ENCODE measurements around the gene HRH3. TPM values are rescaled to one million over a fixed set of nuclear protein-coding genes. Genes with fewer than 3 reads are reported as not detected.

The HRH3 gene
- total RNA-seq, 1 experiment from 2014 or later: not detected

DNA sequence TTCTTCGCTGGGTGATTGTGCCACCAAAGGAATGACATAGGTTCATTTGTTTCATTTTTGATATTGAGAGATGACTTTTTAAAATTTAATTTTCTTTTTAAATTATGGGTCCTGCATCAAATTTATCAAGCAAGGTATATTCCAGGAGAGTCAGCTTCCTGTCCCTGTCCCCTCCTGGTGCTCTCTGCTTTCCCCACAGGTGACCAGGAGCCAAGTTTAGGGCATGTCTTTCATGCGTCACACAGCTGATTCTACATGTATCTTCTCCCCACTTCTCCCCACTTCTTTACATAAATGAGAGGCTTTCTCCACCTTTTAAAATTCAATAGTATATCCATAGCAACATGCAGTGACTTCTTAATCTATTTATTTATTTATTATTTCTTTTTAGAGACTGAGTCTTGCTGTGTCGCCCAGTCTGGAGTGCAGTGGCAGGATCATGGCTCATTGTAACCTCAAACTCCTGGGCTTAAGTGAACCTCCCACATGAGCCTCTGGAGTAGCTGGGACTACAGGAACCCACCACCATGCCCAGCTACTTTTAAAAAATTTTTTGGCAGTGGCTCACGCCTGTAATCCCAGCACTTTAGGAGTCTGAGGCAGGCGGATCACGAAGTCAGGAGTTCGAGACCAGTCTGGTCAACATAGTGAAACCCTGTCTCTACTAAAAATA lies 48.3 kb upstream of the HRH3 start:
- Mint-ChIP-seq H3K4me1 (ENCODE audit: low read depth, unreplicated experiment) (peaks cover 8% of the 10 kb centered on the region), H3K27ac (ENCODE audit: unreplicated experiment) (no peak overlapping the region), H3K36me3 (ENCODE audit: insufficient read depth, unreplicated experiment) (peaks cover 76% of the 10 kb centered on the region), H3K9me3 (ENCODE audit: unreplicated experiment) (no peaks in the 10 kb centered on the region), H3K4me3 (ENCODE audit: unreplicated experiment) (no peak overlapping the region), H3K27me3 (ENCODE audit: insufficient read depth, unreplicated experiment) (no peaks in the 10 kb centered on the region)
- TF ChIP-seq CTCF (IDR thresholded peaks at IDR 0.05; ENCODE audit: insufficient read depth in 1 of 2, low read depth in 1 of 2, low read length in 1 of 2, severe bottlenecking in 1 of 2, unreplicated experiment in 1 of 2): no peak
- Histone ChIP-seq H3K9me3 (no peaks in the 10 kb centered on the region), H3K4me1 (no peaks in the 10 kb centered on the region), H3K27me3 (replicated peaks; ENCODE audit: control insufficient read depth, insufficient read depth, low read length) (no peaks in the 10 kb centered on the region), H3K4me3 (ENCODE audit: low read depth, low read length) (no peak overlapping the region), H3K36me3 (ENCODE audit: control insufficient read depth, insufficient read depth, low read length) (peaks cover 10% of the 10 kb centered on the region)
- intact Hi-C loops (cut with micrococcal nuclease; ENCODE audit: unreplicated experiment): no loop called here
- ChIA-PET CTCF (interaction anchor here (0.6 kb wide), 1 partner anchor 34 kb away, joined by 5 read pairs; no protein-coding TSS in a partner anchor), POLR2A (no interaction called here)
- no peak for DNase-seq
- no TSS peak for BruUV-seq (replicated peaks)

GRCh38 chr20:62267543-62267942 lies 47.5 kb upstream of the HRH3 start:
- TF ChIP-seq CTCF (IDR thresholded peaks at IDR 0.05; ENCODE audit: insufficient read depth in 1 of 2, low read depth in 1 of 2, low read length in 1 of 2, severe bottlenecking in 1 of 2, unreplicated experiment in 1 of 2): no peak
- intact Hi-C loops (cut with micrococcal nuclease; ENCODE audit: unreplicated experiment): no loop called here
- Mint-ChIP-seq H3K27me3 (ENCODE audit: insufficient read depth, unreplicated experiment) (no peaks in the 10 kb centered on the region), H3K4me1 (ENCODE audit: low read depth, unreplicated experiment) (peaks cover 8% of the 10 kb centered on the region), H3K4me3 (ENCODE audit: unreplicated experiment) (no peak overlapping the region), H3K27ac (ENCODE audit: unreplicated experiment) (no peak overlapping the region), H3K9me3 (ENCODE audit: unreplicated experiment) (no peaks in the 10 kb centered on the region), H3K36me3 (ENCODE audit: insufficient read depth, unreplicated experiment) (peaks cover 76% of the 10 kb centered on the region)
- CTCF ChIA-PET: interaction anchor here (1.3 kb wide), 1 partner anchor 35 kb away, joined by 3 read pairs; the partner anchor contains the start of gene ADRM1
- H3K27me3 ChIP-seq (replicated peaks; ENCODE audit: control insufficient read depth, insufficient read depth, low read length): no peaks in the 10 kb centered on the region
- BruUV-seq (replicated peaks): no TSS peak
- no peak for DNase-seq
- no peaks in the 10 kb centered on the region for H3K9me3 ChIP-seq
- no peak overlapping the region for H3K4me3 ChIP-seq (ENCODE audit: low read depth, low read length)
- POLR2A ChIA-PET: no interaction called here
- peaks cover 7% of the 10 kb centered on the region for H3K36me3 ChIP-seq (ENCODE audit: control insufficient read depth, insufficient read depth, low read length)
- H3K4me1 ChIP-seq: no peaks in the 10 kb centered on the region

DNA sequence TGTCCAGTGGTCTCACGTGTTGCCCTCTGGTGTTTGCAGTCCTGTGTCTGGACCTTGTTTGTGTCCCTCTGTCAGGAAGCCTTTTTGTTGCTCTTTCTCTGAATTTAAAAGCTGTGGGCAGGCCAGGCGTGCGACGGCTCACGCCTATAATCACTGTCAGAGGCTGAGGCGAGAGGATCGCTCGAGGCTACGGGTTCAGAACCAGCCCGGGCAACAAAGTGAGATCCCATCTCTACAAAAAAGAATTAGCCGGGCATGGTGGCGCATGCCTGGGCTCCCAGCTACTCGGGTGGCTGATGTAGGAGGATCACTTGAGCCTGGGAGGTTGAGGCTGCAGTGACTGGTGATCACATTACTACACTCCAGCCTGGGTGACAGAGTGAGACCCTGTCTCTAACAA lies 46.8 kb upstream of the HRH3 start:
- H3K27me3 ChIP-seq (replicated peaks; ENCODE audit: control insufficient read depth, insufficient read depth, low read length): no peaks in the 10 kb centered on the region
- Mint-ChIP-seq H3K27ac (ENCODE audit: unreplicated experiment) (no peak overlapping the region), H3K4me1 (ENCODE audit: low read depth, unreplicated experiment) (peaks cover 8% of the 10 kb centered on the region), H3K9me3 (ENCODE audit: unreplicated experiment) (no peaks in the 10 kb centered on the region), H3K4me3 (ENCODE audit: unreplicated experiment) (no peak overlapping the region), H3K36me3 (ENCODE audit: insufficient read depth, unreplicated experiment) (peaks cover 76% of the 10 kb centered on the region), H3K27me3 (ENCODE audit: insufficient read depth, unreplicated experiment) (no peaks in the 10 kb centered on the region)
- CTCF ChIA-PET: interaction anchor here (0.5 to 1.3 kb wide), 2 partner anchors 36 to 214 kb away, joined by 3 read pairs; partner anchors contain the start of gene ADRM1
- no peak for TF ChIP-seq CTCF (IDR thresholded peaks at IDR 0.05; ENCODE audit: insufficient read depth in 1 of 2, low read depth in 1 of 2, low read length in 1 of 2, severe bottlenecking in 1 of 2, unreplicated experiment in 1 of 2)
- POLR2A ChIA-PET: no interaction called here
- H3K9me3 ChIP-seq: no peaks in the 10 kb centered on the region
- intact Hi-C loops (cut with micrococcal nuclease; ENCODE audit: unreplicated experiment): no loop called here
- no peak overlapping the region for H3K4me3 ChIP-seq (ENCODE audit: low read depth, low read length)
- DNase-seq: no peak
- H3K4me1 ChIP-seq: no peaks in the 10 kb centered on the region
- peaks cover 11% of the 10 kb centered on the region for H3K36me3 ChIP-seq (ENCODE audit: control insufficient read depth, insufficient read depth, low read length)
- BruUV-seq (replicated peaks): no TSS peak

All from Caco-2 (cell line).